Neural cell (in vitro differentiated cells): ENCODE results near the gene GALNT5. TPM values are rescaled to one million over a fixed set of nuclear protein-coding genes. Genes with fewer than 3 reads are reported as not detected.

ENCODE experiments used
- H2AFZ ChIP-seq: fragments of 200-600, 300-800 bp; sonication (generic), shearing (Covaris generic); 2 replicates; pipeline ENCODE4 v1.6.0; 2014; ENCODE audit warnings: low read depth, mild to moderate bottlenecking, antibody characterized with exemption, low read length, moderate library complexity
- H3F3A ChIP-seq: fragments of 200-600 bp; shearing (Covaris generic); 2 replicates; pipeline ENCODE4 v1.6.1; 2016; ENCODE audit warnings: mild to moderate bottlenecking, moderate library complexity, mixed read lengths, antibody characterized with exemption, low read length; ENCODE audit not compliant: insufficient read depth, poor library complexity, severe bottlenecking
- H3K27ac ChIP-seq: fragments of 200-600, 300-800 bp; sonication (generic), shearing (Covaris generic); 2 replicates; pipeline ENCODE4 v1.5.1; 2014; ENCODE audit warnings: mild to moderate bottlenecking, low read length, moderate library complexity
- H3K27me3 ChIP-seq: fragments of 300-800, 200-600 bp; sonication (generic), shearing (Covaris generic); 2 replicates; pipeline ENCODE4 v1.6.0; 2014; ENCODE audit warnings: mild to moderate bottlenecking, low read depth, low read length, moderate library complexity; ENCODE audit not compliant: insufficient read depth
- H3K36me3 ChIP-seq: fragments of 300-800, 200-600 bp; sonication (generic), shearing (Covaris generic); 2 replicates; pipeline ENCODE4 v1.5.1; 2014; ENCODE audit warnings: mild to moderate bottlenecking, antibody characterized with exemption, low read length, moderate library complexity; ENCODE audit not compliant: insufficient read depth
- H3K4me2 ChIP-seq: fragments of 300-800, 200-600 bp; sonication (generic), shearing (Covaris generic); 2 replicates; pipeline ENCODE4 v1.6.0; 2014; ENCODE audit warnings: mild to moderate bottlenecking, low read length
- H3K4me3 ChIP-seq: fragments of 300-800, 200-600 bp; sonication (generic), shearing (Covaris generic); 2 replicates; pipeline ENCODE4 v1.5.1; 2014; ENCODE audit warnings: mild to moderate bottlenecking, low read length, moderate library complexity
- H3K79me2 ChIP-seq: fragments of 200-600 bp; shearing (Covaris generic); replicated peaks from 2 replicates; pipeline ENCODE4 v1.6.0; 2014; ENCODE audit warnings: mild to moderate bottlenecking, low read length, moderate library complexity; ENCODE audit not compliant: insufficient read depth
- H3K9ac ChIP-seq: fragments of 300-800, 200-600 bp; sonication (generic), shearing (Covaris generic); 2 replicates; pipeline ENCODE4 v1.6.1; 2016; ENCODE audit warnings: mild to moderate bottlenecking, low read length, mixed read lengths
- H3K9me2 ChIP-seq: fragments of 200-600 bp; shearing (Covaris generic); 2 replicates; pipeline ENCODE4 v1.6.1; 2016; ENCODE audit warnings: mild to moderate bottlenecking, low read length, mixed read lengths; ENCODE audit not compliant: insufficient read depth
- H3K9me3 ChIP-seq: fragments of 200-600, 300-800 bp; sonication (generic), shearing (Covaris generic); 2 replicates; pipeline ENCODE4 v1.6.1; 2016; ENCODE audit warnings: mild to moderate bottlenecking, mixed run types, low read length, moderate library complexity, mixed read lengths
- H4K20me1 ChIP-seq: fragments of 200-600 bp; shearing (Covaris generic); 2 replicates; pipeline ENCODE4 v1.6.1; 2016; ENCODE audit warnings: mild to moderate bottlenecking, mixed run types; ENCODE audit not compliant: insufficient read depth
- EP300 ChIP-seq: fragments of 450-650 bp; conservative IDR thresholded peaks from 2 replicates; pipeline ENCODE4 v1.6.1; 2014; ENCODE audit warnings: antibody characterized with exemption, mild to moderate bottlenecking, moderate library complexity; ENCODE audit not compliant: poor library complexity, severe bottlenecking
- EZH2 ChIP-seq: fragments of 200-600, 300-800 bp; shearing (Covaris generic), sonication (generic); IDR thresholded peaks from 2 replicates; pipeline ENCODE4 v1.6.1; 2014; ENCODE audit warnings: antibody characterized with exemption, low read length, borderline replicate concordance, mild to moderate bottlenecking; ENCODE audit not compliant: insufficient read depth, poor library complexity, severe bottlenecking
- MXI1 ChIP-seq: fragments of 450-650 bp; conservative IDR thresholded peaks from 2 replicates; pipeline ENCODE4 v1.6.1; 2014; ENCODE audit warnings: antibody characterized with exemption, mild to moderate bottlenecking; ENCODE audit not compliant: poor library complexity, severe bottlenecking
- POLR2AphosphoS5 ChIP-seq: IDR thresholded peaks from 2 replicates; pipeline ENCODE4 v1.6.1; 2012
- RAD21 ChIP-seq: fragments of 450-650 bp; conservative IDR thresholded peaks from 2 replicates; pipeline ENCODE4 v1.6.1; 2014; ENCODE audit warnings: antibody characterized with exemption, mild to moderate bottlenecking, moderate library complexity
- SMC3 ChIP-seq: fragments of 450-650 bp; conservative IDR thresholded peaks from 2 replicates; pipeline ENCODE4 v1.6.1; 2014; ENCODE audit warnings: antibody characterized with exemption, mild to moderate bottlenecking, moderate library complexity; ENCODE audit not compliant: poor library complexity
- TAF1 ChIP-seq: IDR thresholded peaks from 2 replicates; pipeline ENCODE4 v1.6.1; 2012; ENCODE audit warnings: low read depth
- polyA plus RNA-seq: library from polyadenylated mRNA; depleted of rRNA; stranded (reverse); fragments of >200 nt; gene quantifications from 2 replicates; pipeline ENCODE4 v1.2.3, GENCODE V29; 2014
- TF ChIP-seq, protein P1 (sequence below): fragments of 450-650 bp; IDR thresholded peaks from 2 replicates; pipeline ENCODE4 v1.5.1; 2014; ENCODE audit warnings: antibody characterized with exemption, mild to moderate bottlenecking, moderate library complexity; ENCODE audit not compliant: poor library complexity, severe bottlenecking
- TF ChIP-seq, protein P2 (sequence below): IDR thresholded peaks from 2 replicates; pipeline ENCODE4 v1.6.1; 2012; ENCODE audit warnings: borderline replicate concordance

GALNT5 gene
- polyA plus RNA-seq, 1 donor from 2014 or later, result not detected

DNA sequence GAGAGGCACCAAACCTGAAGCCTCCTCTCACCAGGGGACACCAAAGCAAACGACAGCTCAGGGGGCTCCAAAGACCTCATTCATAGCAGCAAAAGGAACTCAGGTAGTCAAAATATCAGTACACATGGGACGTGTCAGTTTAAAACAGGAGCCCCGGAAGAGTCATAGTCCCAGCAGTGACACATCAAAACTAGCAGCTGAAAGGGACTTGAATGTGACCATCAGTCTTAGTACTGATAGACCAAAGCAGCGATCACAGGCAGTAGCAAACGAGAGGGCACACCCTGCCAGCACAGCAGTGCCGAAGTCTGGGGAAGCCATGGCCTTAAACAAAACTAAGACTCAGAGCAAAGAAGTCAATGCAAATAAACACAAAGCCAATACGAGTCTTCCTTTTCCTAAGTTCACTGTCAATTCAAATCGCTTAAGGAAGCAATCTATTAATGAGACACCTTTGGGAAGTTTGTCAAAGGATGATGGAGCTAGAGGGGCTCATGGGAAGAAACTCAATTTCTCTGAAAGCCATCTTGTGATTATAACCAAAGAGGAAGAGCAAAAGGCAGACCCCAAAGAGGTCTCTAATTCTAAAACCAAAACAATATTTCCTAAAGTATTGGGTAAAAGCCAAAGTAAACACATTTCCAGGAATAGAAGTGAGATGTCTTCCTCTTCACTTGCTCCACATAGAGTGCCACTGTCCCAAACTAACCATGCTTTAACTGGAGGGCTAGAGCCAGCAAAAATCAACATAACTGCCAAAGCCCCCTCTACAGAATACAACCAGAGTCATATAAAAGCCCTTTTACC, 1.2 kb downstream of the GALNT5 start:
- Histone ChIP-seq H3F3A (no peaks in the 10 kb centered on the region), H3K9me2 (no peaks in the 10 kb centered on the region), H3K79me2 (no peaks in the 10 kb centered on the region), H2AFZ (no peak overlapping the region), H3K36me3 (no peaks in the 10 kb centered on the region), H3K9me3 (no peaks in the 10 kb centered on the region), H3K4me3 (no peak overlapping the region), H3K9ac (no peak overlapping the region), H4K20me1 (no peaks in the 10 kb centered on the region), H3K27me3 (no peaks in the 10 kb centered on the region), H3K4me2 (no peak overlapping the region), H3K27ac (no peak overlapping the region)
- TF ChIP-seq, protein P1, sequence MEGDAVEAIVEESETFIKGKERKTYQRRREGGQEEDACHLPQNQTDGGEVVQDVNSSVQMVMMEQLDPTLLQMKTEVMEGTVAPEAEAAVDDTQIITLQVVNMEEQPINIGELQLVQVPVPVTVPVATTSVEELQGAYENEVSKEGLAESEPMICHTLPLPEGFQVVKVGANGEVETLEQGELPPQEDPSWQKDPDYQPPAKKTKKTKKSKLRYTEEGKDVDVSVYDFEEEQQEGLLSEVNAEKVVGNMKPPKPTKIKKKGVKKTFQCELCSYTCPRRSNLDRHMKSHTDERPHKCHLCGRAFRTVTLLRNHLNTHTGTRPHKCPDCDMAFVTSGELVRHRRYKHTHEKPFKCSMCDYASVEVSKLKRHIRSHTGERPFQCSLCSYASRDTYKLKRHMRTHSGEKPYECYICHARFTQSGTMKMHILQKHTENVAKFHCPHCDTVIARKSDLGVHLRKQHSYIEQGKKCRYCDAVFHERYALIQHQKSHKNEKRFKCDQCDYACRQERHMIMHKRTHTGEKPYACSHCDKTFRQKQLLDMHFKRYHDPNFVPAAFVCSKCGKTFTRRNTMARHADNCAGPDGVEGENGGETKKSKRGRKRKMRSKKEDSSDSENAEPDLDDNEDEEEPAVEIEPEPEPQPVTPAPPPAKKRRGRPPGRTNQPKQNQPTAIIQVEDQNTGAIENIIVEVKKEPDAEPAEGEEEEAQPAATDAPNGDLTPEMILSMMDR, result no peak
- TF ChIP-seq TAF1, result no peak
- no peak for TF ChIP-seq SMC3
- no peak for TF ChIP-seq EZH2
- TF ChIP-seq, protein P2, sequence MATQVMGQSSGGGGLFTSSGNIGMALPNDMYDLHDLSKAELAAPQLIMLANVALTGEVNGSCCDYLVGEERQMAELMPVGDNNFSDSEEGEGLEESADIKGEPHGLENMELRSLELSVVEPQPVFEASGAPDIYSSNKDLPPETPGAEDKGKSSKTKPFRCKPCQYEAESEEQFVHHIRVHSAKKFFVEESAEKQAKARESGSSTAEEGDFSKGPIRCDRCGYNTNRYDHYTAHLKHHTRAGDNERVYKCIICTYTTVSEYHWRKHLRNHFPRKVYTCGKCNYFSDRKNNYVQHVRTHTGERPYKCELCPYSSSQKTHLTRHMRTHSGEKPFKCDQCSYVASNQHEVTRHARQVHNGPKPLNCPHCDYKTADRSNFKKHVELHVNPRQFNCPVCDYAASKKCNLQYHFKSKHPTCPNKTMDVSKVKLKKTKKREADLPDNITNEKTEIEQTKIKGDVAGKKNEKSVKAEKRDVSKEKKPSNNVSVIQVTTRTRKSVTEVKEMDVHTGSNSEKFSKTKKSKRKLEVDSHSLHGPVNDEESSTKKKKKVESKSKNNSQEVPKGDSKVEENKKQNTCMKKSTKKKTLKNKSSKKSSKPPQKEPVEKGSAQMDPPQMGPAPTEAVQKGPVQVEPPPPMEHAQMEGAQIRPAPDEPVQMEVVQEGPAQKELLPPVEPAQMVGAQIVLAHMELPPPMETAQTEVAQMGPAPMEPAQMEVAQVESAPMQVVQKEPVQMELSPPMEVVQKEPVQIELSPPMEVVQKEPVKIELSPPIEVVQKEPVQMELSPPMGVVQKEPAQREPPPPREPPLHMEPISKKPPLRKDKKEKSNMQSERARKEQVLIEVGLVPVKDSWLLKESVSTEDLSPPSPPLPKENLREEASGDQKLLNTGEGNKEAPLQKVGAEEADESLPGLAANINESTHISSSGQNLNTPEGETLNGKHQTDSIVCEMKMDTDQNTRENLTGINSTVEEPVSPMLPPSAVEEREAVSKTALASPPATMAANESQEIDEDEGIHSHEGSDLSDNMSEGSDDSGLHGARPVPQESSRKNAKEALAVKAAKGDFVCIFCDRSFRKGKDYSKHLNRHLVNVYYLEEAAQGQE, result no peak
- no peak for TF ChIP-seq EP300
- no peak for TF ChIP-seq MXI1
- no peak for TF ChIP-seq RAD21
- no peak for TF ChIP-seq POLR2AphosphoS5

DNA sequence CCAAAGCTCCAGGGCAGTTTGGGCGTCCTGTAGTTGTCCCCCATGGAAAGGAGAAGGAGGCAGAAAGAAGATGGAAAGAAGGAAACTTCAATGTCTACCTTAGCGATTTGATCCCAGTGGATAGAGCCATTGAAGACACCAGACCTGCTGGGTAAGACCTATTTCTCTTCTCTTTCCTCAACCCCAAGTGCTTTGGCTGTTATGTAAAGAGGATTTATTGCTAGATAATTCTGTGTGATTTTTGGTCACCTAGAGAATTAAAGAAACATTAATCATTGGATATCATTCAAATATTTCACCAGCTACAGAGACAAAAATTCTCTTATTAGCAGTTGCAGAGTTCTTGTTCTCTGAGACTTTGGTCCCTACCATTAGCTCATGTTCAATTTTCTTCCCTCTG, 1.9 kb downstream of the GALNT5 start:
- Histone ChIP-seq H2AFZ (no peak overlapping the region), H4K20me1 (no peaks in the 10 kb centered on the region), H3F3A (no peaks in the 10 kb centered on the region), H3K4me2 (no peak overlapping the region), H3K36me3 (no peaks in the 10 kb centered on the region), H3K9me3 (no peaks in the 10 kb centered on the region), H3K79me2 (no peaks in the 10 kb centered on the region), H3K27ac (no peak overlapping the region), H3K9me2 (no peaks in the 10 kb centered on the region), H3K4me3 (no peak overlapping the region), H3K27me3 (no peaks in the 10 kb centered on the region), H3K9ac (no peak overlapping the region)
- TF ChIP-seq SMC3 (no peak), MXI1 (no peak), RAD21 (no peak), POLR2AphosphoS5 (no peak), EZH2 (no peak), EP300 (no peak), TAF1 (no peak)
- TF ChIP-seq, protein P2, result no peak
